ENCODE data around the gene SND1. TPM values are rescaled to one million over a fixed set of nuclear protein-coding genes. Genes with fewer than 3 reads are reported as not detected.

The SND1 gene
- total RNA-seq, 1 experiment from 2014 or later: 274 TPM

DNA sequence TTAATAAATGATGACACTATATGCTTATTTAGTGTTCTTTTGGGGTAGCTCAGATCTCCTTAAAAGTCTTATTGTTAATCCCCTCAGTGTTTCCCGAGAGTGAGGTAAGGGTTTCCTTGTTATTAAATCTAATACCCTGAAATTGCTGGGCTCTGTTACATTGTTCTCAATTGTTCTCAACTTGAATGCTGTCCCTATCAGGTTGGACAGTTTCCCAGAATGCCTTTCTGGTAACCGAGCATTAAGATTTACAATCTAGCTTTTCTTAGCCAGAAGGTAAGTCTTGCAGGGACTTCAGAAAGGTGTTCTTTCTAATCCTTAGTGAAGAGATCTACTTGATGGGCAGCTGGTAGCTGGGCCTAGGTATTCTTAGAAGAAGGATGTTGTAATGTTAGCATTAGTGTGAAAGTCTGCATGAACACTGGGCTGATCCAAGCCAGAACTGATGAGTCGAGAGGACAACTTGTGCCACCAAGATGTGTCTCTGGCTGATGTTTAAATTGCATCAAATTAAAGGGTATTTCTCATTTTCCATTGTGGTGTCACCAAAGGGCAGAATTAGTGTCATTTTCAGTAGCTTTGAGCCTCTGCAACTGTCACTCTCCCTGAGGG lies 89.9 kb downstream of the SND1 start:
- TF ChIP-seq, protein P1, sequence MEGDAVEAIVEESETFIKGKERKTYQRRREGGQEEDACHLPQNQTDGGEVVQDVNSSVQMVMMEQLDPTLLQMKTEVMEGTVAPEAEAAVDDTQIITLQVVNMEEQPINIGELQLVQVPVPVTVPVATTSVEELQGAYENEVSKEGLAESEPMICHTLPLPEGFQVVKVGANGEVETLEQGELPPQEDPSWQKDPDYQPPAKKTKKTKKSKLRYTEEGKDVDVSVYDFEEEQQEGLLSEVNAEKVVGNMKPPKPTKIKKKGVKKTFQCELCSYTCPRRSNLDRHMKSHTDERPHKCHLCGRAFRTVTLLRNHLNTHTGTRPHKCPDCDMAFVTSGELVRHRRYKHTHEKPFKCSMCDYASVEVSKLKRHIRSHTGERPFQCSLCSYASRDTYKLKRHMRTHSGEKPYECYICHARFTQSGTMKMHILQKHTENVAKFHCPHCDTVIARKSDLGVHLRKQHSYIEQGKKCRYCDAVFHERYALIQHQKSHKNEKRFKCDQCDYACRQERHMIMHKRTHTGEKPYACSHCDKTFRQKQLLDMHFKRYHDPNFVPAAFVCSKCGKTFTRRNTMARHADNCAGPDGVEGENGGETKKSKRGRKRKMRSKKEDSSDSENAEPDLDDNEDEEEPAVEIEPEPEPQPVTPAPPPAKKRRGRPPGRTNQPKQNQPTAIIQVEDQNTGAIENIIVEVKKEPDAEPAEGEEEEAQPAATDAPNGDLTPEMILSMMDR (IDR thresholded peaks at IDR 0.05; ENCODE audit: insufficient read depth in 1 of 2, low read depth in 1 of 2, low read length in 1 of 2, severe bottlenecking in 1 of 2, unreplicated experiment in 1 of 2): no peak
- Mint-ChIP-seq H3K4me3 (ENCODE audit: unreplicated experiment) (no peak overlapping the region), H3K36me3 (ENCODE audit: insufficient read depth, unreplicated experiment) (peaks cover 57% of the 10 kb centered on the region), H3K27ac (ENCODE audit: unreplicated experiment) (no peak overlapping the region), H3K4me1 (ENCODE audit: low read depth, unreplicated experiment) (peaks cover 6% of the 10 kb centered on the region), H3K9me3 (ENCODE audit: unreplicated experiment) (no peaks in the 10 kb centered on the region), H3K27me3 (ENCODE audit: insufficient read depth, unreplicated experiment) (no peaks in the 10 kb centered on the region)
- intact Hi-C loops (cut with micrococcal nuclease; ENCODE audit: unreplicated experiment): no loop called here
- no peaks in the 10 kb centered on the region; the same call in 1 of the 2 replicates for H3K27me3 ChIP-seq (replicated peaks; ENCODE audit: control insufficient read depth, insufficient read depth, low read length)
- BruUV-seq (replicated peaks): no TSS peak
- H3K36me3 ChIP-seq (ENCODE audit: control insufficient read depth, insufficient read depth, low read length): no peaks in the 10 kb centered on the region; the same call in 1 of the 2 replicates
- CTCF ChIA-PET: no interaction called here
- no peak overlapping the region for H3K4me3 ChIP-seq (ENCODE audit: low read depth, low read length)
- H3K4me1 ChIP-seq: no peaks in the 10 kb centered on the region
- DNase-seq: no peak
- no peaks in the 10 kb centered on the region for H3K9me3 ChIP-seq
- POLR2A ChIA-PET: no interaction called here

DNA sequence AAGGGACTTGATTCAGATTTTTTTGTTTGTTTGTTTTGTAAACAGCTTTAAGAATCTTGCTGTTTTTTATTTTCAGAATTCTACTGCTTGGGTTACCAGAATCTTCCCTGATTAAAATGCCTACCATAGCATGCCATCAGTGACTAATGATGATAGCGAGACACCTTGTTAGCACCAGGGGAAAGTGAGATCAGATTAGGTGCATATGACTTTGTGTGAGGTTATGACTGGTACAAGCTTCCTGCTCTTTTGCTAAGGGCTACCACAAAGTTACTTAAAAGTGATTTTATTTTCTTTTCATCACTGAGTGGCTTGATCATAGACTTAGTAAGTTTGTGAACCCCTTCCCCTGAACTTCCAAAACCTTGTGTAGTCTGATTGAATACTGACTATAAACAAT lies 93.5 kb downstream of the SND1 start:
- POLR2A ChIA-PET: no interaction called here
- Histone ChIP-seq H3K36me3 (ENCODE audit: control insufficient read depth, insufficient read depth, low read length) (no peaks in the 10 kb centered on the region; the same call in 1 of the 2 replicates), H3K4me3 (ENCODE audit: low read depth, low read length) (no peak overlapping the region), H3K4me1 (no peaks in the 10 kb centered on the region), H3K27me3 (replicated peaks; ENCODE audit: control insufficient read depth, insufficient read depth, low read length) (no peaks in the 10 kb centered on the region), H3K9me3 (no peaks in the 10 kb centered on the region)
- intact Hi-C loops (cut with micrococcal nuclease; ENCODE audit: unreplicated experiment): no loop called here
- peaks cover 41% of the 10 kb centered on the region for H3K36me3 Mint-ChIP-seq (ENCODE audit: insufficient read depth, unreplicated experiment)
- H3K9me3 Mint-ChIP-seq (ENCODE audit: unreplicated experiment): no peaks in the 10 kb centered on the region
- CTCF ChIA-PET: no interaction called here
- DNase-seq: no peak
- H3K27me3 Mint-ChIP-seq (ENCODE audit: insufficient read depth, unreplicated experiment): no peaks in the 10 kb centered on the region
- H3K4me3 Mint-ChIP-seq (ENCODE audit: unreplicated experiment): no peak overlapping the region
- peaks cover 6% of the 10 kb centered on the region for H3K4me1 Mint-ChIP-seq (ENCODE audit: low read depth, unreplicated experiment)
- H3K27ac Mint-ChIP-seq (ENCODE audit: unreplicated experiment): no peak overlapping the region
- TF ChIP-seq, protein P1 (IDR thresholded peaks at IDR 0.05; ENCODE audit: insufficient read depth in 1 of 2, low read depth in 1 of 2, low read length in 1 of 2, severe bottlenecking in 1 of 2, unreplicated experiment in 1 of 2): no peak
- BruUV-seq (replicated peaks): no TSS peak

DNA sequence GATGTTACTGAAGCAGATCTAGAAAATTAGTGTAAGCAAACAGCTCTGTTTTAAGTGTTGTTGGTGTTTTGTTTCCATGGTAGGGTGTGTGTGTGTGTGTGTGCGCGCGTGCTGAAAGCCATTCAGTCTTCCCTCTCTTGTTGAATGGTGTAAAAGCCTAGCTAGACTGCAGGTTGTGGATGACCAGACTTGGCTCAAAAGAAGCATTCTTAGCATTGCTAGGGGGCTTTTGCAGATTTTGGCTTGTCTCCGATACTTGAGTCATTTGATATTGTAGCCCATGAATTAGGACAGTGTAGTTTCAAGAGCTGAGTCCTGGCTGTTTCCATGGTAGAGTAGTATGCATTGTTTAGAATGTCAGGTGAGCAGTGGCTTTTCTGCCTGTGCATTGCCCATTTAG lies 99.1 kb downstream of the SND1 start:
- ChIA-PET POLR2A (no interaction called here), CTCF (no interaction called here)
- Mint-ChIP-seq H3K27me3 (ENCODE audit: insufficient read depth, unreplicated experiment) (no peaks in the 10 kb centered on the region), H3K4me3 (ENCODE audit: unreplicated experiment) (no peak overlapping the region), H3K4me1 (ENCODE audit: low read depth, unreplicated experiment) (peaks cover 4% of the 10 kb centered on the region), H3K36me3 (ENCODE audit: insufficient read depth, unreplicated experiment) (peaks cover 24% of the 10 kb centered on the region), H3K27ac (ENCODE audit: unreplicated experiment) (no peak overlapping the region), H3K9me3 (ENCODE audit: unreplicated experiment) (no peaks in the 10 kb centered on the region)
- intact Hi-C loops (cut with micrococcal nuclease; ENCODE audit: unreplicated experiment): no loop called here
- no peaks in the 10 kb centered on the region for H3K4me1 ChIP-seq
- H3K4me3 ChIP-seq (ENCODE audit: low read depth, low read length): no peak overlapping the region
- H3K9me3 ChIP-seq: no peaks in the 10 kb centered on the region
- no peaks in the 10 kb centered on the region; the same call in 1 of the 2 replicates for H3K36me3 ChIP-seq (ENCODE audit: control insufficient read depth, insufficient read depth, low read length)
- DNase-seq: no peak
- TF ChIP-seq, protein P1 (IDR thresholded peaks at IDR 0.05; ENCODE audit: insufficient read depth in 1 of 2, low read depth in 1 of 2, low read length in 1 of 2, severe bottlenecking in 1 of 2, unreplicated experiment in 1 of 2): no peak
- no TSS peak for BruUV-seq (replicated peaks)
- no peaks in the 10 kb centered on the region for H3K27me3 ChIP-seq (replicated peaks; ENCODE audit: control insufficient read depth, insufficient read depth, low read length)
